OCI-M1 (cell line): ENCODE data around the gene LTBP4.
"Not testable (repeated sequence)": the region's sequence is repeated elsewhere in the genome, so short reads cannot be mapped to it uniquely, and the experiment has no call there.

Experiments
- DNase-seq: peaks from one replicate; lab custom pipeline; 2025; lab: John Stamatoyannopoulos, UW

The LTBP4 gene

GRCh38 chr19:40601134-40601974 is at the start of gene LTBP4:
TSS of gene LTBP4 (plus strand) at chr19:40601369. CDS start at chr19:40601388, 19 bp downstream.
- DNase-seq, result peak; percentile 85

GRCh38 chr19:40552848-40553247 is 48.3 kb upstream of the LTBP4 start:
- no peak for DNase-seq

GRCh38 chr19:40553885-40554857 is 47.0 kb upstream of the LTBP4 start:
- no peak for DNase-seq

- DNase-seq, result no peak
Observed at GRCh38 chr19:40555978-40556689, 45.0 kb upstream of the LTBP4 start.

GRCh38 chr19:40556953-40557530 is 44.1 kb upstream of the LTBP4 start:
- DNase-seq, result no peak

- no peak for DNase-seq
Observed at GRCh38 chr19:40559394-40559793, 41.8 kb upstream of the LTBP4 start.

GRCh38 chr19:40560092-40560507 is 41.1 kb upstream of the LTBP4 start:
- DNase-seq, result no peak

- no peak for DNase-seq
Observed at GRCh38 chr19:40561947-40562346, 39.2 kb upstream of the LTBP4 start.

- DNase-seq, result not testable (repeated sequence)
Observed at GRCh38 chr19:40564535-40564934, 36.6 kb upstream of the LTBP4 start.

- no peak for DNase-seq
Observed at GRCh38 chr19:40565355-40565754, 35.8 kb upstream of the LTBP4 start.

- no peak for DNase-seq
Observed at GRCh38 chr19:40565910-40566495, 35.2 kb upstream of the LTBP4 start.

- DNase-seq, result no peak
Observed at GRCh38 chr19:40567040-40567749, 34.0 kb upstream of the LTBP4 start.

GRCh38 chr19:40567750-40568494 is 33.2 kb upstream of the LTBP4 start:
- no peak for DNase-seq

GRCh38 chr19:40570313-40571004 is 30.7 kb upstream of the LTBP4 start:
- peak; percentile 100 for DNase-seq

GRCh38 chr19:40571005-40571318 is 30.2 kb upstream of the LTBP4 start:
- DNase-seq, result no peak

GRCh38 chr19:40571831-40572495 is 29.2 kb upstream of the LTBP4 start:
- no peak for DNase-seq

- DNase-seq, result no peak
Observed at GRCh38 chr19:40575326-40575725, 25.8 kb upstream of the LTBP4 start.

- no peak for DNase-seq
Observed at GRCh38 chr19:40576151-40576584, 25.0 kb upstream of the LTBP4 start.
